ENCODE results near the gene CELF3. TPM values are rescaled to one million over a fixed set of nuclear protein-coding genes. Genes with fewer than 3 reads are reported as not detected.

CELF3 gene
- total and polyA plus RNA-seq, 2 experiments from 2014 or later = 0.31 to 0.58 TPM

DNA sequence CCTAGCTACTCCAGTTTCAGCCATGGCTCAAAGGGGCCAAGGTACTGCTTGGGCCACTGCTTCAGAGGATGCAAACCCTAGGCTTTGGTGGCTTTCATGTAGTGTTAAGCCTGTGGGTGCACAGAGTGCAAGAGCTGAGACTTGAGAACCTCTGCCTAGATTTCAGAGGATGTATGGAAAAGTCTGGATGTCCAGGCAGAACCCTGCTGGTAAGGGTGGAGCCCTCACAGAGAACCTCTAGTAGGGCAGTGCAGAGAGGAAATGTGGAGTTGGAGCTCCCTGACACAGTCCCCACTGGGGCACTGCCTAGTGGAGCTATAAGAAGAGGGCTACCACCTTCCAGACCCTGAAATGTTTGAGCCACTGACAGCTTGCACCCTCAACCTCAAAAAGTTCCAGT, 20.9 kb upstream of the CELF3 start (continued):
- TF ChIP-seq ZNF462 (CRISPR knock-in tag; IDR thresholded peaks at IDR 0.05) (no peak), JUNB (IDR thresholded peaks at IDR 0.05; ENCODE audit: unreplicated experiment) (no peak), EZH2phosphoT487 (IDR thresholded peaks at IDR 0.05; ENCODE audit: unreplicated experiment) (no peak), NANOG (IDR thresholded peaks at IDR 0.05; ENCODE audit: borderline replicate concordance) (no peak)

- H3K4me2 ChIP-seq = no peak overlapping the region
- DNase-seq (ENCODE audit: low spot score) = no peak
- TF ChIP-seq ZNF114 (CRISPR knock-in tag; IDR thresholded peaks at IDR 0.05) (no peak), ZNF331 (CRISPR knock-in tag; IDR thresholded peaks at IDR 0.05; ENCODE audit: low read depth) (no peak), CREB1 (CRISPR knock-in tag; IDR thresholded peaks at IDR 0.05; ENCODE audit: low read depth) (no peak), NANOG (IDR thresholded peaks at IDR 0.05; ENCODE audit: borderline replicate concordance) (no peak), POLR2AphosphoS5 (IDR thresholded peaks at IDR 0.05; ENCODE audit: low read depth) (no peak), EZH2phosphoT487 (IDR thresholded peaks at IDR 0.05; ENCODE audit: unreplicated experiment) (no peak), REST (IDR thresholded peaks at IDR 0.05; ENCODE audit: unreplicated experiment) (no peak), JUNB (IDR thresholded peaks at IDR 0.05; ENCODE audit: unreplicated experiment) (no peak)
- TF ChIP-seq, protein P1, sequence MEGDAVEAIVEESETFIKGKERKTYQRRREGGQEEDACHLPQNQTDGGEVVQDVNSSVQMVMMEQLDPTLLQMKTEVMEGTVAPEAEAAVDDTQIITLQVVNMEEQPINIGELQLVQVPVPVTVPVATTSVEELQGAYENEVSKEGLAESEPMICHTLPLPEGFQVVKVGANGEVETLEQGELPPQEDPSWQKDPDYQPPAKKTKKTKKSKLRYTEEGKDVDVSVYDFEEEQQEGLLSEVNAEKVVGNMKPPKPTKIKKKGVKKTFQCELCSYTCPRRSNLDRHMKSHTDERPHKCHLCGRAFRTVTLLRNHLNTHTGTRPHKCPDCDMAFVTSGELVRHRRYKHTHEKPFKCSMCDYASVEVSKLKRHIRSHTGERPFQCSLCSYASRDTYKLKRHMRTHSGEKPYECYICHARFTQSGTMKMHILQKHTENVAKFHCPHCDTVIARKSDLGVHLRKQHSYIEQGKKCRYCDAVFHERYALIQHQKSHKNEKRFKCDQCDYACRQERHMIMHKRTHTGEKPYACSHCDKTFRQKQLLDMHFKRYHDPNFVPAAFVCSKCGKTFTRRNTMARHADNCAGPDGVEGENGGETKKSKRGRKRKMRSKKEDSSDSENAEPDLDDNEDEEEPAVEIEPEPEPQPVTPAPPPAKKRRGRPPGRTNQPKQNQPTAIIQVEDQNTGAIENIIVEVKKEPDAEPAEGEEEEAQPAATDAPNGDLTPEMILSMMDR (conservative IDR thresholded peaks at IDR 0.05; ENCODE audit: low read depth in 2 of 2) = no peak
- TF ChIP-seq, protein P2, sequence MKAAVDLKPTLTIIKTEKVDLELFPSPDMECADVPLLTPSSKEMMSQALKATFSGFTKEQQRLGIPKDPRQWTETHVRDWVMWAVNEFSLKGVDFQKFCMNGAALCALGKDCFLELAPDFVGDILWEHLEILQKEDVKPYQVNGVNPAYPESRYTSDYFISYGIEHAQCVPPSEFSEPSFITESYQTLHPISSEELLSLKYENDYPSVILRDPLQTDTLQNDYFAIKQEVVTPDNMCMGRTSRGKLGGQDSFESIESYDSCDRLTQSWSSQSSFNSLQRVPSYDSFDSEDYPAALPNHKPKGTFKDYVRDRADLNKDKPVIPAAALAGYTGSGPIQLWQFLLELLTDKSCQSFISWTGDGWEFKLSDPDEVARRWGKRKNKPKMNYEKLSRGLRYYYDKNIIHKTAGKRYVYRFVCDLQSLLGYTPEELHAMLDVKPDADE (IDR thresholded peaks at IDR 0.05) = no peak
Observed at GRCh38 chr1:151737026-151737425, 20.4 kb upstream of the CELF3 start.

More at GRCh38 chr1:151737026-151737425, 20.4 kb upstream of the CELF3 start:
- Histone ChIP-seq H2AFZ (no peak overlapping the region), H3K79me2 (replicated peaks; ENCODE audit: insufficient read depth) (no peaks in the 10 kb centered on the region), H3K4me3 (no peak overlapping the region), H4K20me1 (replicated peaks; ENCODE audit: insufficient read depth) (no peaks in the 10 kb centered on the region), H3K36me3 (ENCODE audit: insufficient read depth) (peaks cover 5% of the 10 kb centered on the region; the same call in 1 of the 2 replicates), H3K9me2 (ENCODE audit: insufficient read depth) (no peaks in the 10 kb centered on the region), H3K27me3 (ENCODE audit: insufficient read depth) (no peaks in the 10 kb centered on the region), H3K27ac (ENCODE audit: low read depth) (no peak overlapping the region), H3F3A (replicated peaks; ENCODE audit: low read depth) (no peaks in the 10 kb centered on the region), H3K4me1 (ENCODE audit: insufficient read depth) (no peaks in the 10 kb centered on the region)
- peaks cover 12% of the 10 kb centered on the region for H3K27me3 Mint-ChIP-seq (ENCODE audit: insufficient read depth, low read depth, poor library complexity)
- peaks cover 9% of the 10 kb centered on the region; the same call in 2 of the 3 replicates for H3K4me1 Mint-ChIP-seq
- ATAC-seq = no peak
- H3K9me3 Mint-ChIP-seq = peaks cover 31% of the 10 kb centered on the region
- H3K4me3 Mint-ChIP-seq = no peak overlapping the region
- peaks cover 15% of the 10 kb centered on the region for H3K36me3 Mint-ChIP-seq (ENCODE audit: low read depth)
- no peak overlapping the region for H3K27ac Mint-ChIP-seq
